Stimulated activated CD8-positive, alpha-beta memory T cell treated with anti-CD3 and anti-CD28 coated beads, Interleukin-4, amount 100 ng/mL, for 24 hours (primary cell): ENCODE measurements around the gene SNAPC3.
"Not testable (repeated sequence)": the region's sequence is repeated elsewhere in the genome, so short reads cannot be mapped to it uniquely, and the experiment has no call there.

Experiments used
- DNase-seq: peaks from one replicate; pipeline ENCODE4 v3.0.0-alpha.2; 2020; ENCODE audit warnings: low read depth

Gene SNAPC3

GRCh38 chr9:15422372-15423230, at the start of gene SNAPC3:
TSS of gene SNAPC3 (plus strand) at chr9:15422876. CDS start at chr9:15422880, 4 bp downstream.
- peak; percentile 91 for DNase-seq

GRCh38 chr9:15373881-15374280, 48.8 kb upstream of the SNAPC3 start:
- DNase-seq, result no peak

GRCh38 chr9:15374310-15374709, 48.4 kb upstream of the SNAPC3 start:
- DNase-seq, result no peak

- no peak for DNase-seq
Observed at GRCh38 chr9:15374825-15375224, 47.9 kb upstream of the SNAPC3 start.

- DNase-seq, result no peak
Observed at GRCh38 chr9:15377625-15378540, 44.8 kb upstream of the SNAPC3 start.

GRCh38 chr9:15379317-15379716, 43.4 kb upstream of the SNAPC3 start:
- not testable (repeated sequence) for DNase-seq

- not testable (repeated sequence) for DNase-seq
Observed at GRCh38 chr9:15379888-15380287, 42.8 kb upstream of the SNAPC3 start.

- no peak for DNase-seq
Observed at GRCh38 chr9:15381491-15381890, 41.2 kb upstream of the SNAPC3 start.

- DNase-seq, result no peak
Observed at GRCh38 chr9:15386465-15386864, 36.2 kb upstream of the SNAPC3 start.

- DNase-seq, result no peak
Observed at GRCh38 chr9:15389173-15389572, 33.5 kb upstream of the SNAPC3 start.

GRCh38 chr9:15389631-15390030, 33.0 kb upstream of the SNAPC3 start:
- DNase-seq, result no peak

GRCh38 chr9:15390201-15390600, 32.5 kb upstream of the SNAPC3 start:
- no peak for DNase-seq

- DNase-seq, result no peak
Observed at GRCh38 chr9:15392363-15392762, 30.3 kb upstream of the SNAPC3 start.

GRCh38 chr9:15400281-15400941, 22.3 kb upstream of the SNAPC3 start:
- no peak for DNase-seq

- DNase-seq, result no peak
Observed at GRCh38 chr9:15401266-15401665, 21.4 kb upstream of the SNAPC3 start.

GRCh38 chr9:15403155-15403554, 19.5 kb upstream of the SNAPC3 start:
- no peak for DNase-seq

- DNase-seq, result no peak
Observed at GRCh38 chr9:15404171-15404570, 18.5 kb upstream of the SNAPC3 start.

- no peak for DNase-seq
Observed at GRCh38 chr9:15416880-15417279, 5.8 kb upstream of the SNAPC3 start.

- DNase-seq, result no peak
Observed at GRCh38 chr9:15417626-15418025, 5.0 kb upstream of the SNAPC3 start.

- DNase-seq, result no peak
Observed at GRCh38 chr9:15420796-15421195, 1.9 kb upstream of the SNAPC3 start.

- DNase-seq, result no peak
Observed at GRCh38 chr9:15421532-15421931, 1.1 kb upstream of the SNAPC3 start.

GRCh38 chr9:15421990-15422371, 695 bp upstream of the SNAPC3 start:
- DNase-seq, result no peak
